ENCODE results near the gene FXYD6. TPM values are rescaled to one million over a fixed set of nuclear protein-coding genes. Genes with fewer than 3 reads are reported as not detected.

The FXYD6 gene
- total RNA-seq, 4 donors from 2014 or later: 7.0 to 27.0 (median 20.1) TPM

DNA sequence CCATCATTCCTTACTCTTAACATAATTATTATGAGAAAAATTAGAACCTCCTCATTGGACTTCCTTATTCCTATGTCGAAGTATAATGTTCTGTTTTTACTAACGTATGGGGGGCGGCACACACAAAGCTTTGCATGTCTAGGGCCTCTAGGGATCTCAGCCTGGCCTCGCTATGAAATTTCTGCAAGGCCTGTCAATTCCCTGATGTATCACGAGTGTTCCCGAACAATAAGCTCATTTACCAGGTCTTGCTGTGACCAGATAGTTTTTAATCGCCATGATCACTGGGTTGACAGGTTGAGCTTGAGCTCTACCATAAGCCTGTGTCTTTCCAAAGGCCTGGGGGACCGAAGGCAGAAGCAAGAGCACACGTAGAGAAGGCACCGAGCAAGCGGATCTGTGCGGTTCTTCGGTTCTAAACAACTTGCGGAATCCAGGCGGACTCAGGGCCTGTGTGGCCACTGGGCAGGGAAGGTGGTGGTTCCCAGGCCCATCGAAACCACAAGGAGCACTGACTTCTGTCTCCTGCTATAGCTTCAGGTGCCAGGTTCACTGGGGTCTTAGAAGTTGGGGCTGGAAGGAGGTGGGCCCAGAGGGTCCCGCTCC, 41.5 kb downstream of the FXYD6 start:
- no peak for TF ChIP-seq POLR2A (IDR thresholded peaks at IDR 0.05)
- TF ChIP-seq, protein P1, sequence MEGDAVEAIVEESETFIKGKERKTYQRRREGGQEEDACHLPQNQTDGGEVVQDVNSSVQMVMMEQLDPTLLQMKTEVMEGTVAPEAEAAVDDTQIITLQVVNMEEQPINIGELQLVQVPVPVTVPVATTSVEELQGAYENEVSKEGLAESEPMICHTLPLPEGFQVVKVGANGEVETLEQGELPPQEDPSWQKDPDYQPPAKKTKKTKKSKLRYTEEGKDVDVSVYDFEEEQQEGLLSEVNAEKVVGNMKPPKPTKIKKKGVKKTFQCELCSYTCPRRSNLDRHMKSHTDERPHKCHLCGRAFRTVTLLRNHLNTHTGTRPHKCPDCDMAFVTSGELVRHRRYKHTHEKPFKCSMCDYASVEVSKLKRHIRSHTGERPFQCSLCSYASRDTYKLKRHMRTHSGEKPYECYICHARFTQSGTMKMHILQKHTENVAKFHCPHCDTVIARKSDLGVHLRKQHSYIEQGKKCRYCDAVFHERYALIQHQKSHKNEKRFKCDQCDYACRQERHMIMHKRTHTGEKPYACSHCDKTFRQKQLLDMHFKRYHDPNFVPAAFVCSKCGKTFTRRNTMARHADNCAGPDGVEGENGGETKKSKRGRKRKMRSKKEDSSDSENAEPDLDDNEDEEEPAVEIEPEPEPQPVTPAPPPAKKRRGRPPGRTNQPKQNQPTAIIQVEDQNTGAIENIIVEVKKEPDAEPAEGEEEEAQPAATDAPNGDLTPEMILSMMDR (IDR thresholded peaks at IDR 0.05): no peak
- 92 to 95% methylated on average over 17 of the region's 17 CpGs for whole genome bisulfite sequencing, 2 donors
- DNase-seq (ENCODE audit: low spot score in 2 of 2): peak in 1 of 2 donors; percentile 52
- H3K4me3 ChIP-seq (ENCODE audit: low read depth, poor library complexity, severe bottlenecking): no peak overlapping the region
- intact Hi-C loops (cut with DNase I; ENCODE audit: low total_unique reads): loop anchor here (5.0 kb wide), 1 partner anchor 883 kb away; no protein-coding TSS in a partner anchor

DNA sequence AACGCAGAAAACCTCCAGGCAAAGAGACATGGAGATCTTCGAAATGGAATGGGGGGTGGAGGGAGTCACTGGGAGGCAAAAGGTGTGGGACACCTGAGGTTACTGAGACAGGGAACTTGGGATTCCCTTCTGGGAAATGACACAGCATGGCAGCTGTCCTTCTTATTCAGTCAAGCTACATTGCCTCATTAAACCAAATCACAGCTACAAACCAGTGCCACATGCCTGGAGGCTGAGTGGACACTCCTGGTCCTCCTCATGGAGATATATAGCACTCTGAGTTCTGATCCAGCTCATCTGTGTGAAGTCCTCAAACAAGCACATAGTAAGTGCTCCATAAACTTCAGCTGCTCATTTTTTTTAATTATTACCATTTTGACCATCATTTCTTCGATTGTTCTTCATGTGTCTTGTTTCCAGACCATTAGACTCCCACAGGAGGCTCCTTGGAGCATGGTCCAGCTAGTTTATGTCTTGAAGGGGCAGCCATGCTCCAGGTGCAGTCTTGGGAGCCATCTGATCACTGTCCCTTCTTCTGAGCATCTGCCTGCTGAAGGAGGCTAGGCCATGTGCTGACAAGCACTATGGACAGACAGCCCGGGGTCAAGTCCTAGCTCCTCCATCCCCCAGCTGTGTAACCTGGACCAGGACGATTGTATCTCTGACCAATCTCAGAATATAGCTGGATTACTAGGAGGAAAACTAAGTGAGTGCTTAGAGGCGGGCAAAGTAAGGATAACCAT, 42.2 kb downstream of the FXYD6 start:
- 84 to 88% methylated on average over 6 of the region's 6 CpGs for WGBS, 2 donors
- peak in 1 of 2 donors; percentile 76 for DNase-seq (ENCODE audit: low spot score in 2 of 2)
- H3K4me3 ChIP-seq (ENCODE audit: low read depth, poor library complexity, severe bottlenecking): no peak overlapping the region
- intact Hi-C loops (cut with DNase I; ENCODE audit: low total_unique reads): loop anchor here (5.0 kb wide), 1 partner anchor 882 kb away; no protein-coding TSS in a partner anchor
- TF ChIP-seq POLR2A (IDR thresholded peaks at IDR 0.05): no peak
- TF ChIP-seq, protein P1 (IDR thresholded peaks at IDR 0.05): no peak

DNA sequence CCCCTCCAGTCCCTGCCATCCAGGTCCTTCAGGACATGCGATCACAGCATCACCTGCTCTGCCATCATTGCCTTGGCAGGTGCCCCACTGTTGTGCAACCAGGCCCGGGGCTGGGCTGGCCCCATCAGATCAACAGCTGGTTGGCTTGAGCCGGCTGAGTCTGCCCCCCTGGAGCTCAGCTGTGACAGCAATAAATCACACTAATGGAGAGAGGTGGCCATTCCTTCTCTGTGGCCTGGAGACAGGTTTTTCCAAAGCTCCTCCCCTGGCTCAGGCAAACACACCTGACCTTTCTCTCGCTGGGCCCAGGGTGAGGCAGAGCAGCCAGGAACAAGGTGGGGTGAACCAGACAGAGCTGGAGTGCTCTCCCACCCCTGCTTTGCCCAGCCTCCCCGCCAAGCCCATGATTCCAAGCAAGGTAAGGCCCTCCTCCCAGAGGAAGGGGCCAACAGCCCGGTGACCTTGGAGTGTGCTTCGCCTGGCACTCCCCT, 43.0 kb downstream of the FXYD6 start:
- DNase-seq (ENCODE audit: low spot score in 2 of 2): peak in 1 of 2 donors; percentile 87
- 25 to 39% methylated on average over 7 of the region's 7 CpGs for WGBS, 2 donors
- TF ChIP-seq, protein P1 (IDR thresholded peaks at IDR 0.05): no peak
- TF ChIP-seq POLR2A (IDR thresholded peaks at IDR 0.05): no peak
- no peak overlapping the region for H3K4me3 ChIP-seq (ENCODE audit: low read depth, poor library complexity, severe bottlenecking)
- intact Hi-C loops (cut with DNase I; ENCODE audit: low total_unique reads): loop anchor here (5.0 kb wide), 1 partner anchor 881 kb away; no protein-coding TSS in a partner anchor

DNA sequence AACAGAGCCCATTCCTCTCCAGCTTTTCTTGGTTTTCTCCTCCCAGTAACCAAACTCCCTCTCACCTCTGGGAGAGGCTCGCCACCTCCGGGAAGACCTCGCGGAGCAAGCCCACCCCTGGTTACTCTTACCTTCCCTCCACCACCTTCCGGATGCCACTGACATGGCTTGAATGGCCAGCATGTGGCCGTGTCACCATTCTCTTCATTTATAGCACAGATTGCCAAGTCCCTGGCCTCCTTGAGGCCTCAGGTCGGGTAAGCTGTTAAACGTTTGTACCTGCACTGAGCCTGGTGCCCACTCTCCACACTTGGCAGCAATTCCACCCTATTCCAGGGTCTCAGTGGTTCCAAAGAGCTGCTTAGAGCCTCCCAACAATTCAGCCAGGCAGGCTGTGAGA, 43.9 kb downstream of the FXYD6 start:
- 93 to 95% methylated on average over 8 of the region's 8 CpGs for WGBS, 2 donors
- TF ChIP-seq, protein P1 (IDR thresholded peaks at IDR 0.05): no peak
- TF ChIP-seq POLR2A (IDR thresholded peaks at IDR 0.05): no peak

DNA sequence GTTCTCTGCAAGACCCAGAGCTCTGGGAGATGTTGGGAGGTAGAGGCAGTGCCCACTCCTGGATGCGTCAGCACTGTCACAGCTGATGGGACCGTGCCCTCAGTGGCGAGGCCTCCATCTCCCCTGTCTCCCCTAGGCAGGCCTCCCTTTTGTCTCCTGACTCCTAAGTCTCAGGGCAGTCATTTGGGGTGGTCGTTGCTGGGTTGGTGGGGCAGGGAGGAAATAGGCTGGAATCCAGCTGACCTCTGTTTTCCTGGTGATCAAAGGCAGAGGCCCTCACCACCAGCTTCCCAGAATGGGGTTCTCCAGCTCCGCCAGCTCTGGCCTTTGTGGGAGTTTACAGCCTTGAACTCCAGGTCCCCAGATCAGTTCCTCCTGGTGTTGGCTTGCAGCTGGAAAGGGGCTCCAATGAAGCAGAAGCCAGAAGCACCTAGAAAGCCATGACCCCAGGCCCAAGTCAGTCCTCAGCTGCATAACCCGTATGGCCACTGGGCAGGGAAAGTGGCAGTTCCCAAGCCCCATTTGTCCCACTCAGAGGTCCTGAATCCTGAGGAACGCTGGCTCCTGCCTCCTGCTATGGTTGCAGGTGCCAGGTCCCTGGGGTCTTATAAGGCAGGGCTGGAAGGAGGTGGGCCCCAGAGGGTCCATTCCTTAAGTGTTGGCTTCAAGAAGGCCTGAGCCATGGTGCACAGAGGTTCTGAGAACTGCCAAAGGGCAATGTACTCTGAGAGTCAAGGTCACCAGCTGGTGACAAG, 44.6 kb downstream of the FXYD6 start:
- no peak overlapping the region for H3K4me3 ChIP-seq (ENCODE audit: low read depth, poor library complexity, severe bottlenecking)
- DNase-seq (ENCODE audit: low spot score in 2 of 2): peak in 1 of 2 donors; percentile 75
- intact Hi-C loops (cut with DNase I; ENCODE audit: low total_unique reads): loop anchor here (5.0 kb wide), 1 partner anchor 880 kb away; no protein-coding TSS in a partner anchor
- 87 to 88% methylated on average over 7 of the region's 7 CpGs for WGBS, 2 donors
- TF ChIP-seq, protein P1 (IDR thresholded peaks at IDR 0.05): no peak
- TF ChIP-seq POLR2A (IDR thresholded peaks at IDR 0.05): no peak

More for the DNA sequence above, 43.9 kb downstream of the FXYD6 start:
- intact Hi-C loops (cut with DNase I; ENCODE audit: low total_unique reads): loop anchor here (5.0 kb wide), 1 partner anchor 880 kb away; no protein-coding TSS in a partner anchor
- H3K4me3 ChIP-seq (ENCODE audit: low read depth, poor library complexity, severe bottlenecking): no peak overlapping the region
- DNase-seq (ENCODE audit: low spot score in 2 of 2): peak in 1 of 2 donors; percentile 53
